CD14-positive monocyte (primary cell): ENCODE data around the gene PRIMPOL. TPM values are rescaled to one million over a fixed set of nuclear protein-coding genes. Genes with fewer than 3 reads are reported as not detected.
"Not testable (repeated sequence)": the region's sequence is repeated elsewhere in the genome, so short reads cannot be mapped to it uniquely, and the experiment has no call there.

ENCODE experiments used
- DNase-seq, 3 donors: peaks; one replicate each; pipeline ENCODE4 v3.0.0-alpha.2; 2011 to 2022
- H2AFZ ChIP-seq: 2 replicates; pipeline ENCODE4 v1.6.0; 2012; ENCODE audit warnings: mild to moderate bottlenecking, low read depth, low read length, inconsistent platforms; ENCODE audit not compliant: insufficient read depth, poor library complexity, severe bottlenecking
- H3K27ac ChIP-seq, 2 donors: 1 replicate in 1 of 2; 2 replicates in 1 of 2; pipeline ENCODE4 v1.5.1; 2012 to 2013; ENCODE audit warnings: low read length in 2 of 2, control low read depth in 1 of 2, inconsistent platforms in 1 of 2, low read depth in 1 of 2, mild to moderate bottlenecking in 1 of 2
- H3K27me3 ChIP-seq, 2 donors: one replicate each; pipeline versions ENCODE4 v1.6.0 to v1.6.1; 2011 to 2013; ENCODE audit warnings: low read length in 2 of 2; ENCODE audit not compliant: control insufficient read depth in 2 of 2, insufficient read depth in 2 of 2
- H3K36me3 ChIP-seq, 2 donors: replicated peaks in 1 of 2; 1 replicate in 1 of 2; 2 replicates in 1 of 2; pipeline versions ENCODE4 v1.5.1 to v1.6.1; 2012 to 2013; ENCODE audit warnings: low read length in 2 of 2, control low read depth in 1 of 2, inconsistent platforms in 1 of 2, mild to moderate bottlenecking in 1 of 2; ENCODE audit not compliant: insufficient read depth in 2 of 2, control insufficient read depth in 1 of 2
- H3K4me1 ChIP-seq, 2 donors: 1 replicate in 1 of 2; 2 replicates in 1 of 2; pipeline versions ENCODE4 v1.5.1 to v1.6.1; 2012 to 2013; ENCODE audit warnings: low read length in 2 of 2, control low read depth in 1 of 2, inconsistent platforms in 1 of 2, mild to moderate bottlenecking in 1 of 2, moderate library complexity in 1 of 2; ENCODE audit not compliant: insufficient read depth in 2 of 2, control insufficient read depth in 1 of 2
- H3K4me2 ChIP-seq: replicated peaks from 2 replicates; pipeline ENCODE3; 2012; ENCODE audit warnings: low read length, moderate library complexity, mild to moderate bottlenecking; ENCODE audit not compliant: poor library complexity, severe bottlenecking; ENCODE audit errors: extremely low read depth
- H3K4me3 ChIP-seq, 3 experiments: fragments of 200-600 bp in 1 of 3; sonication (generic) in 1 of 3; replicated peaks in 1 of 3; 1 replicate in 2 of 3; 2 replicates in 1 of 3; pipeline ENCODE4 v1.5.1; 2011 to 2013; ENCODE audit warnings: low read length in 3 of 3, mild to moderate bottlenecking in 3 of 3, control low read depth in 2 of 3, low read depth in 2 of 3, inconsistent platforms in 1 of 3, moderate library complexity in 1 of 3
- H3K79me2 ChIP-seq: 2 replicates; pipeline ENCODE4 v1.6.0; 2012; ENCODE audit warnings: mild to moderate bottlenecking, control low read depth, inconsistent platforms, low read length, moderate library complexity; ENCODE audit not compliant: insufficient read depth
- H3K9ac ChIP-seq: 2 replicates; pipeline ENCODE4 v1.6.0; 2017; ENCODE audit warnings: low read length, mild to moderate bottlenecking; ENCODE audit not compliant: insufficient read depth, poor library complexity, severe bottlenecking
- H3K9me3 ChIP-seq, 2 donors: replicated peaks in 1 of 2; 1 replicate in 1 of 2; 2 replicates in 1 of 2; pipeline versions ENCODE4 v1.5.1 to v1.6.1; 2012 to 2013; ENCODE audit warnings: low read length in 2 of 2, control low read depth in 1 of 2; ENCODE audit not compliant: control insufficient read depth in 1 of 2, insufficient read depth in 1 of 2
- H4K20me1 ChIP-seq: 2 replicates; pipeline ENCODE4 v1.6.0; 2012; ENCODE audit warnings: mild to moderate bottlenecking, low read length, control low read depth, moderate library complexity; ENCODE audit not compliant: insufficient read depth
- H3K27ac Mint-ChIP-seq, 7 donors: one replicate each; pipeline ENCODE4 v1.8.0; 2020; ENCODE audit warnings: mild to moderate bottlenecking in 7 of 7, mixed read lengths in 7 of 7, moderate library complexity in 6 of 7, inconsistent platforms in 2 of 7
- H3K27me3 Mint-ChIP-seq, 3 donors: one replicate each; pipeline ENCODE4 v1.8.0; 2021 to 2022; ENCODE audit warnings: low read depth in 3 of 3, mild to moderate bottlenecking in 3 of 3, mixed read lengths in 3 of 3, moderate library complexity in 3 of 3, inconsistent platforms in 1 of 3
- H3K36me3 Mint-ChIP-seq, 2 donors: one replicate each; pipeline ENCODE4 v1.8.0; 2020; ENCODE audit warnings: mixed read lengths in 2 of 2, inconsistent platforms in 1 of 2, mild to moderate bottlenecking in 1 of 2
- H3K4me1 Mint-ChIP-seq: one replicate; pipeline ENCODE4 v1.8.0; 2020; ENCODE audit warnings: mild to moderate bottlenecking, mixed read lengths
- H3K4me3 Mint-ChIP-seq, 2 donors: one replicate each; pipeline ENCODE4 v1.8.0; 2020; ENCODE audit warnings: mild to moderate bottlenecking in 2 of 2, mixed read lengths in 2 of 2, moderate library complexity in 1 of 2
- H3K9me3 Mint-ChIP-seq, 7 donors: one replicate each; pipeline ENCODE4 v1.8.0; 2020 to 2022; ENCODE audit warnings: mixed read lengths in 7 of 7, mild to moderate bottlenecking in 6 of 7, moderate library complexity in 6 of 7, inconsistent platforms in 2 of 7
- CTCF ChIP-seq: fragments of 200-600 bp; IDR thresholded peaks from one replicate; pipeline ENCODE4 v1.8.0; 2022; ENCODE audit warnings: antibody characterized with exemption, mild to moderate bottlenecking
- WGBS: methylation state at CpG from one replicate; pipeline ENCODE4 v1.1.5; 2013; ENCODE audit warnings: missing lambda C conversion rate; ENCODE audit not compliant: insufficient coverage; 5-methylcytosine and 5-hydroxymethylcytosine counted together
- intact Hi-C, 2 donors: fragments of 100-400 bp; cut with micrococcal nuclease; formaldehyde crosslinking; loops; one replicate each; pipeline versions ENCODE4 v1.15.0 to v1.15.1; 2023
- polyA plus RNA-seq, 3 donors: library from polyadenylated mRNA; depleted of rRNA in 1 of 3; unstranded in 2 of 3; stranded (reverse) in 1 of 3; fragments of 300-500 nt in 2 of 3; fragments of >200 nt in 1 of 3; fragmentation: Illumina TruSeq in 2 of 3; gene quantifications; 1 replicate in 2 of 3; 2 replicates in 1 of 3; pipeline ENCODE4 v1.2.3, GENCODE V29; 2012 to 2021

Gene PRIMPOL
- polyA plus RNA-seq, 3 donors = 7.0 to 10.5 (median 10.0) TPM

- intact Hi-C loops = loop anchor here (10.0 kb wide), 3 partner anchors 64 to 264 kb away; partner anchors contain the start of gene ACSL1 (in 1 of the 2)
- Mint-ChIP-seq H3K27ac (peak overlapping the region in 1 of 7 donors; percentile 31), H3K27me3 (peaks cover 0 to 4% (median 0%) of the 10 kb centered on the region in 3 donors), H3K4me1 (peaks cover 25% of the 10 kb centered on the region), H3K36me3 (no peaks in the 10 kb centered on the region), H3K9me3 (peaks cover 0 to 5% (median 0%) of the 10 kb centered on the region in 7 donors), H3K4me3 (no peak overlapping the region)
- peaks cover 23 to 26% of the 10 kb centered on the region in 2 donors for H3K4me1 ChIP-seq
- no peaks in the 10 kb centered on the region for H3K9me3 ChIP-seq
- no peaks in the 10 kb centered on the region for H4K20me1 ChIP-seq
- DNase-seq = no peak
- no peak for TF ChIP-seq CTCF
- H3K27ac ChIP-seq = no peak overlapping the region
- H3K79me2 ChIP-seq = no peaks in the 10 kb centered on the region
- no peak overlapping the region for H3K4me3 ChIP-seq
- H3K9ac ChIP-seq = no peak overlapping the region
- H2AFZ ChIP-seq = no peak overlapping the region
- H3K4me2 ChIP-seq = no peak overlapping the region
- no peaks in the 10 kb centered on the region for H3K36me3 ChIP-seq
- H3K27me3 ChIP-seq = no peaks in the 10 kb centered on the region
- 89% methylated on average over 11 of the region's 20 CpGs for WGBS
Measured at GRCh38 chr4:184740980-184741391, 91.4 kb downstream of the PRIMPOL start.

GRCh38 chr4:184741651-184742050, 92.1 kb downstream of the PRIMPOL start:
- not testable (repeated sequence) for H3K27me3 ChIP-seq, H3K9me3 ChIP-seq, H3K4me2 ChIP-seq, H3K36me3 ChIP-seq, H3K27me3 Mint-ChIP-seq, H3K9me3 Mint-ChIP-seq, H3K36me3 Mint-ChIP-seq, H3K79me2 ChIP-seq, H3K4me3 ChIP-seq, H3K27ac Mint-ChIP-seq, H3K27ac ChIP-seq, DNase-seq, H3K9ac ChIP-seq, H4K20me1 ChIP-seq, H3K4me3 Mint-ChIP-seq, H2AFZ ChIP-seq
- WGBS = no CpG with 5 or more reads among the region's 1 CpG
- H3K4me1 Mint-ChIP-seq = peaks cover 32% of the 10 kb centered on the region
- H3K4me1 ChIP-seq = peaks cover 29 to 32% of the 10 kb centered on the region in 2 donors
- intact Hi-C loops = loop anchor here (10.0 kb wide), 3 partner anchors 63 to 263 kb away; partner anchors contain the start of gene ACSL1 (in 1 of the 2)
